Right renal cortex interstitium (tissue), 3 donors: ENCODE measurements around the gene ALK. TPM values are rescaled to one million over a fixed set of nuclear protein-coding genes. Genes with fewer than 3 reads are reported as not detected.
"Not testable (repeated sequence)": the region's sequence is repeated elsewhere in the genome, so short reads cannot be mapped to it uniquely, and the experiment has no call there.

ENCODE experiments used
- DNase-seq, 3 donors: peaks; one replicate each; pipeline ENCODE4 v3.0.0-alpha.2; 2013; ENCODE audit warnings: low read depth in 3 of 3, low spot score in 2 of 3
- polyA plus RNA-seq, 3 donors: library from polyadenylated mRNA; unstranded; fragments of 120-200 nt; gene quantifications; one replicate each; pipeline ENCODE4 v1.2.1, GENCODE V29; 2013; ENCODE audit not compliant: insufficient read length in 3 of 3

ALK gene
- polyA plus RNA-seq, 3 donors: 0.29 to 0.31 (median 0.29) TPM

DNA sequence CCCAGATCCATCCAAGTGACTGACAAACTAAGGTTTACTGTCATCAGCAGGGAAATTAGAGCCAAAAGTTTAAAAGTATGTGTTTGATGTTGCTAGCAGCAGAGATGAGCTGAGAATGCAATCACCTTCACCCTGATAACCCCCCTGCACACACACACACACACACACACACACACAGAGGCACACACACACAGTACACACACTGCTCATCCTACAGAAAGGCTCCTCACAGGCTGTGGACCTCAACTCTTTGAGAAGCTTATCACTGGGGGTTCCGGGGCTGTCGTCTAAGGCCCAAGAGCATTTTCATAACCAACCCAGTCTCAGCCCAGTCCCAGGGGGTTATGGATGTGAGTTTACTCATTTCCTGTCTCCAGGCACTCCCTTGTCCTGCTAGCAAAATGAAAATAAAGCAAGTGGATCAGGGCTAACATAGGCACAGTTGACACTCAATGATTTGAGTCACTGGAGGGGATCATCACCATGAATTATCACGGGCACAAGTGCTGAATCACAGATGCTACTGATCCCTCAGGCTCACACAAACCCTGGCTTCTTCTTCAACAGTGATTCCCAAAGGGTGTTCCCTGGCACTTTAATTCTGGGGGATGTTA lies 76.6 kb downstream of the ALK start:
- DNase-seq: no peak

GRCh38 chr2:29841386-29842004 lies 79.9 kb downstream of the ALK start:
- DNase-seq: peak in 2 of 3 donors; percentile 1 to 9

GRCh38 chr2:29839306-29839705 lies 82.1 kb downstream of the ALK start:
- DNase-seq: no peak

- DNase-seq: no peak
These were observed 83.5 kb downstream of the ALK start for GRCh38 chr2:29837925-29838324.

GRCh38 chr2:29834624-29835023 lies 86.8 kb downstream of the ALK start:
- DNase-seq: no peak

GRCh38 chr2:29834036-29834540 lies 87.3 kb downstream of the ALK start:
- DNase-seq: no peak

DNA sequence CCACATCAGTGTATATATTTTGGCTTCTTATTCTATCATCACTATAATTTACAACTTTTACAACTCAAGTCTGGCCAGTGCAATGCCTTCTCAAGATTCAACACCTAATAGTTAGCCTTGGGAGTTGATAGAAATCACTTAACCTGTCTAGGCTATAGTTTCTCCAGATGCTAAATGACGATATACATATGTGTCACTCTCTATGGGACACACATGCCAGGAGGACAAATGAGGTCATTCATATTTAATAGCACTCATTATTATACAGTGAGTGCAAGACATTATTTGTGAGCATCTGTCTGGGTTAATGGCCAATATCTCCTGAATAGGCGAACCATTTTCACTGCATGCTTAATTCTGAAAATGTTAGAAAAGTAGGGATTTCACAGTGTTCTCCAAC lies 89.8 kb downstream of the ALK start:
- no peak for DNase-seq

- no peak for DNase-seq
These were observed 91.5 kb downstream of the ALK start for GRCh38 chr2:29829841-29830240.

DNA sequence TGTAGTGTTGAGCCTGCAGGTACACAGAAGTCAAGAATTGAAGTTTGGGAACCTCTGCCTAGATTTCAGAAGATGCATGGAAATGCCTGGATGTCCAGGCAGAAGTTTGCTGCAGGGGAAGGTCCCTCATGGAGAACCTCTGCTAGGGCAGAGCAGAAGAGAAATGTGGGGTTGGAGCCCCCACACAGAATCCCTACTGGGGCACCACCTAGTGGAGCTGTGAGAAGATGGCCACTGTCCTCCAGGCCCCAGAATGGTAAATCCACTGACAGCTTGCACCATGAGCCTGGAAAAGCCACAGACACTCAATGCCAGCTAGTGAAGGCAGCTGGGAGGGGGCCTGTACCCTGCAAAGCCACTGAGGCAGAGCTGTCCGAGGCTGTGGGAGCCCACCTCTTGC lies 97.2 kb downstream of the ALK start:
- not testable (repeated sequence) for DNase-seq

GRCh38 chr2:29821591-29821990 lies 99.8 kb downstream of the ALK start:
- no peak for DNase-seq

GRCh38 chr2:29819570-29819969 lies 101.8 kb downstream of the ALK start:
- no peak for DNase-seq

GRCh38 chr2:29817801-29818680 lies 103.3 kb downstream of the ALK start:
- no peak for DNase-seq

DNA sequence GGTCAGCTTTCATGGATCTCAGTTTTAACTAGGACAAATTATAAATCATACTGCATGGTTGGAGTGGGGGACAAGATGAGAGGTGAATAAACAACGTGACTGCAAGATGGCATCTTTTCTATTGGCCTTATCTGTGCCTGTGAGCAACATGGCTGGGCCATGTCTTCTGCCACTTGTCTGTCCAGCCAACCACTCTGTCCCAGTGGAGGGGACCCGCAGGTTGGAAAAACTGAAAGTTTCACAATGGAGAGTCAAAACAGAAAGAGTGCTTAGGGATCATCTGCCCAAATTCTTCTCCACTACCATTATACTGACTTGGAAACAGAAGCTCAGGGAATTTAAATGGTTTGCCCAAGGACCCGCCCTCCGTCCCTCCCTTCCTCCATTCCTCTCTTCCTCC lies 104.1 kb downstream of the ALK start:
- no peak for DNase-seq

- no peak for DNase-seq
These were observed 104.7 kb downstream of the ALK start for GRCh38 chr2:29816651-29817050.

- no peak for DNase-seq
These were observed 110.0 kb downstream of the ALK start for GRCh38 chr2:29811378-29811777.

- DNase-seq: no peak
These were observed 110.4 kb downstream of the ALK start for GRCh38 chr2:29810956-29811355.

DNA sequence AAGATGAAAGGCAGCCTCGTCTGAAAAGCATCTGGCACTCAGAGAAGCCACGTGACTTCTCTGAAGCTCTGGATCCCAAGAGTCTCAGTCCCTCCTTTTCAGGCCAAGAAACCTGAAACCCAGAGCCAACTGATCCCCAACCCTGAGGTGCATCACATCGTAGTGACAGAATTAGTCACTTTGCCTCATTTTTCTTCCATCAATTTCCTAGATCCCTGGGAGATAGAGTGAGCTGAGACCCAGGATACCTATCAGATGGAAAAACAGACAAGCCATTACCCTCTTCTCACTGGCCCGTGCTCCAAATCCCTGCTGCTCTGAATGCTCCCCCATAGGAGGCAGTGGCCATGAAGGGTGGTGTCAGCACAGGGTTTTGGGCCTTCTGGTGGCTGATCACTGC lies 113.1 kb downstream of the ALK start:
- no peak for DNase-seq

DNA sequence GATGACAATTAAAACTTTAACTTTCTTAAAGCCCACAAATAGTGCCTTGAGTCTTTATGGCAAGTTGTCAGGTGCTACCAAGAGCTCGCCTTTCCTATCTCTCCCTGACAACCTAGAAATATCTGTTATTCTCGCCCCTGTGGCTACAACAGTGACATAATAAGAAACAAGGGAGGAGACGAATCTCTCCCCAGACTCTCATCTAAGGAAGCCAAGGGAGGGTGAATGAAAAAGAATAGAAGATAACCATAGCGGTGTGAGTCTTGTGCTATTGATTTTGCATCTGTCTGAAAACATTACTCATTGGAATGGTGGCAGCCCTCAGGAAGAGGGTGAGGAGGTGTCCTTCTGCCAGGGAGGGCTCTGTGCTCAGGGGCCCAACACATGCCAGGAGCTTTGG lies 114.3 kb downstream of the ALK start:
- no peak for DNase-seq

- no peak for DNase-seq
These were observed 114.9 kb downstream of the ALK start for GRCh38 chr2:29806461-29806860.

- DNase-seq: no peak
These were observed 116.7 kb downstream of the ALK start for GRCh38 chr2:29804671-29805070.

- DNase-seq: no peak
These were observed 117.8 kb downstream of the ALK start for GRCh38 chr2:29803537-29803936.

GRCh38 chr2:29802986-29803385 lies 118.4 kb downstream of the ALK start:
- no peak for DNase-seq
